ENCODE data around the gene PNCK. TPM values are rescaled to one million over a fixed set of nuclear protein-coding genes. Genes with fewer than 3 reads are reported as not detected.

PNCK gene
- total and polyA plus RNA-seq, 2 of the 13 experiments (the other 11 are each of a cell fraction or from before 2014, with no cell fraction given) = 33.1 TPM; not detected in 1

- no peak for TF ChIP-seq HNF4G (IDR thresholded peaks at IDR 0.05; ENCODE audit: borderline replicate concordance, low read depth, low read length)
- peak; percentile 36; the same call in 1 of the 2 replicates for TF ChIP-seq HNF4G (CRISPR knock-in tag; IDR thresholded peaks at IDR 0.05; ENCODE audit: borderline replicate concordance, low read depth)
- TF ChIP-seq STAT6 (CRISPR knock-in tag; IDR thresholded peaks at IDR 0.05; ENCODE audit: borderline replicate concordance) = 0 out of 2 replicates have a peak, but pooled peaks have one; percentile 39
- peak; percentile 47; the same call in 1 of the 2 replicates for TF ChIP-seq ZNF263 (CRISPR knock-in tag; IDR thresholded peaks at IDR 0.05)
- TF ChIP-seq ZNF33A (CRISPR knock-in tag; IDR thresholded peaks at IDR 0.05; ENCODE audit: borderline replicate concordance) = peak; percentile 42; the same call in 1 of the 2 replicates
- TF ChIP-seq ATAD3A (CRISPR knock-in tag; IDR thresholded peaks at IDR 0.05) = no peak
- no peak for TF ChIP-seq ZNF234 (CRISPR knock-in tag; conservative IDR thresholded peaks at IDR 0.05)
- TF ChIP-seq HDAC1 (CRISPR knock-in tag; IDR thresholded peaks at IDR 0.05) = peak; percentile 72
- TF ChIP-seq ZNF564 (CRISPR knock-in tag; IDR thresholded peaks at IDR 0.05) = no peak; the same call in 1 of the 2 replicates
- TF ChIP-seq ZNF276 (CRISPR knock-in tag; IDR thresholded peaks at IDR 0.05; ENCODE audit: low read depth) = no peak
- peak; percentile 22 for TF ChIP-seq HNRNPLL (IDR thresholded peaks at IDR 0.05; ENCODE audit: low read depth, low read length, poor library complexity, severe bottlenecking)
- TF ChIP-seq GMEB2 (CRISPR knock-in tag; IDR thresholded peaks at IDR 0.05; ENCODE audit: low read depth) = no peak
- 0 out of 2 replicates have a peak, but pooled peaks have one; percentile 57 for TF ChIP-seq ZNF607 (CRISPR knock-in tag; IDR thresholded peaks at IDR 0.05; ENCODE audit: borderline replicate concordance)
- TF ChIP-seq RNF2 (conservative IDR thresholded peaks at IDR 0.05; ENCODE audit: low read depth) = 0 out of 2 replicates have a peak, but pooled peaks have one; percentile 33
- TF ChIP-seq ZNF878 (CRISPR knock-in tag; IDR thresholded peaks at IDR 0.05) = 0 out of 2 replicates have a peak, but pooled peaks have one; percentile 44
- TF ChIP-seq ZNF816 (CRISPR knock-in tag; IDR thresholded peaks at IDR 0.05; ENCODE audit: borderline replicate concordance) = peak; percentile 47; the same call in 1 of the 2 replicates
- TF ChIP-seq CSRNP1 (CRISPR knock-in tag; IDR thresholded peaks at IDR 0.05) = 0 out of 2 replicates have a peak, but pooled peaks have one; percentile 25
- peak; percentile 48; the same call in 1 of the 2 replicates for TF ChIP-seq SSRP1 (CRISPR knock-in tag; IDR thresholded peaks at IDR 0.05)
- peak in 1 of 2 experiments; percentile 63; a peak in 1 of 4 replicates for TF ChIP-seq KLF16 (CRISPR knock-in tag; IDR thresholded peaks at IDR 0.05)
These were observed 45.9 kb downstream of the PNCK start (continued) for GRCh38 chrX:153627675-153628111.

Data from HepG2 (cell line).